CD4-positive, alpha-beta T cell treated with Interleukin-17A for 4 hours (primary cell): ENCODE results near the gene SPATS2L.

Experiments used
- DNase-seq: peaks from one replicate; pipeline ENCODE4 v3.0.0-alpha.2; 2020; ENCODE audit warnings: mixed read lengths

The SPATS2L gene

GRCh38 chr2:200379481-200380090 is 73.1 kb downstream of the SPATS2L start:
- DNase-seq = no peak

DNA sequence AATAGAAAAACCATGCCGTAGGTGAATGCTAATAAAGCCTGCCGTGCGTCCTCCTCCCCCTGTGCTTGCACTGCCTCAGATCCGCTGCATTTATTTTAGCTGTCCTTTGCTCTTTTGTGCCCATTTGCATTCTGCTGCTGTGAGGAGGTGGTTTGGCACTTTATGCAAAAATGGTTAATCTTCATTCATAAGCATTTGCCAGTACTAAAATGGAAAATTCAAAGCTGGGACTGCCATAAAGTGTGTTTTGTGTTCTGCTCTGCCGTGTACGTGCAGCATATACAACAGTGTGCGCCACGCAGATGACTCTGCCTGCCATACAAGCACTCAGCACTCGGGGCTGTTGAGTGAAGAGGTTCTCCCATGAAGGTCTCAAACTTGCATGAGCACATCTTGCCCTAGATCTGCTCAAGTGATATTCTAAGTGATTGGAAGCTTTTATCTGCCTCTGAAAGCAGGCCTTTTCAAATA is 73.6 kb downstream of the SPATS2L start:
- no peak for DNase-seq

- DNase-seq = no peak
Measured at GRCh38 chr2:200380833-200381542, 74.5 kb downstream of the SPATS2L start.

DNA sequence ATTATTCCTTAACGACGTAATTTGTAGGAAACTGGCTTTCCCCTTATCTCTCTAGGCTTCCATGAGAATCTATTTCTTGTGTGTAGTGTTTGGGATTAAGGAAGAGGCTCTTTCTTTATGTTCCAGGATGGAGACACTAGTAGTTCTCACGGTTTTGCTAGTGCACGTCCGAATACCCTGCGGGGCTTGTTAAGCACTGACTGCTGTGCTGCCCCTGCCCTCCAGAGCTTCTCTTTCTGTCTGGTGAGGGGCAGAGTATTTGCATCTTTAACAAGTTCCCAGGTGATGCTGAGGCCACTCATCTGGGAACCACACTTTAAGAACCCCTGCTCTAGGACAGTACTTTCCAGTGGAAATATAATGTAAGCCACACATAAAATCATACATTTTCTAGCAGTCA is 76.4 kb downstream of the SPATS2L start:
- DNase-seq = no peak

GRCh38 chr2:200383380-200384110 is 77.1 kb downstream of the SPATS2L start:
- DNase-seq = no peak

DNA sequence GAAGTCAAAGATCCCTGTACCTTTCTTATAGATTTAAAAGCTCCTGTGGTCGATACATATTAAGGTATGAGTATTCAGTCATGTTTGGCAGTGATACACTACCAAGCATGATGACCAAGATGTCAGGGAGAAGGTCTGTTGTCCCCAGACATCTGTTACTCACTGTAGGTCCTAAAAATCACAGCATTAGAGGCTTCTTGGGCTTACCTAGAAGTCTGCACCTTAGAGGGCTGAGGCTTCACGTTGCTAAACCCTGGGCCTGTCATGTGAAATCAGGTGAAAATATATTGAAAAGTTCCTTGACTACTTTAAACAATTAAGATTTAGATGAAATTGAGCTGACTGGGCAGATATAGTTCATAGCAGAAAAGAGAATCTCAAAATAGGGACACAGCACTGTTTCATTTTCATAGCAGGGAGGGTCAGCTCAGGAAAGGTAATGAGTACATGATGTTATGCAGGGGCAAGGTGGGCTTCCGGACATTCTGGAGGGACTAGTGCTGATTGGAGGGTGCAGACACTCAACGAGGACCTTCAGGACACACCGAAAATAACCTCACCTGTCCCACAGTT is 78.7 kb downstream of the SPATS2L start:
- no peak for DNase-seq

DNA sequence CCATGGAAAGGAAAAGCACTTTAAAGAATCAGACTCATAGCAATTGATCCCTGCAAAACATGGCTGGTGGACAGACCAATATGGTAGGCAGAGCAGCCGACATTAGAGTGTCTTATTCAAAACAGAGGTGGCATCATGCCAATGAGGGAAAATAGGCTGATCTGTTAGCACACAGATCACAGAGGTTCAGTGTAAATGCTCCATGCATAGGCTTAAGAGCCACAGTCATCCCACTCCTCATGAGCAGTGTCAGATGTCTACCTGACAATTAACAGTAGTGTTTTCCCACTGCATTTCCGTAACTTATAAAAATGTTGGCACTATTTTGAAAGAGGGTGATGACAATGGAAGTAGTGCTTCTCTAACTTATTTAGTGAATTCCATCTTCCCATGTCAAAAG is 86.7 kb downstream of the SPATS2L start:
- DNase-seq = no peak

DNA sequence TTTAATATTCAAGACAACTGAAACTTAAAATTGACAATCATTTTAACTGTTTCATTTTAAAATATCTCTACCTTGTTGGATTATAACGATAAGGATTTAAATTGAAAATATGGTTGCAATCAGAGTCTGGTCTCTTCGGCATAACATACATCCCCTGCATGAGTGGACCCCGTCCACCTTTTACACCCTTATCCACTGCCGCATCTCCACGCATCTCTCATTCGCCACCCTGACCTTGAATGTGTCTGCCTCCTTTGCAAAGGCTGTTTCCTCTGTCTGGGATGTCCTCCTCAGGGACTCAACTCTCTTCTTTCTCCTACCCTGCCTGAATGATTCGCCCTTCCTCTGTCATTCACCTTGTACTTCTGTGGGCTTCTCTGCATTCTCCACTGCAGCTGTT is 87.6 kb downstream of the SPATS2L start:
- no peak for DNase-seq

GRCh38 chr2:200396781-200397242 is 90.3 kb downstream of the SPATS2L start:
- no peak for DNase-seq

DNA sequence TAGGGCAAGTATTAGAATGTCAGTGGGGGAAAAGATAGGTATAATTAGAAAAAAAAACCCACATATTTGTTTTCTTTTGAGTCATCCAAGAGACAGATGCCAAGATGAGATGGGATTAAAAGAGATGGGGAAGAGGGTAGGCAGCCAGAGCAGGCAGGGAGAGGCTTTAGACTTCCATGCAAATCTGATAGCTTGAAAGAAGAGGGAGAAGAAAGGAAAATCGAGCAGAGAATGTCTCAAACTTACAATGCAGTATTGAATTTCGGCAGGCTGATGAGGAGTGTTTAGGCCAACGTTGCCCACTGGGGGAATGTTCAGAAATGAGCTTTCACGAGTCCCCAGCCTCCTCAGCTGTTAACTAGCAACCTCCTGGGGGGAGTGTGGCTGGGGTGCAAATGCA is 91.3 kb downstream of the SPATS2L start:
- DNase-seq = no peak

DNA sequence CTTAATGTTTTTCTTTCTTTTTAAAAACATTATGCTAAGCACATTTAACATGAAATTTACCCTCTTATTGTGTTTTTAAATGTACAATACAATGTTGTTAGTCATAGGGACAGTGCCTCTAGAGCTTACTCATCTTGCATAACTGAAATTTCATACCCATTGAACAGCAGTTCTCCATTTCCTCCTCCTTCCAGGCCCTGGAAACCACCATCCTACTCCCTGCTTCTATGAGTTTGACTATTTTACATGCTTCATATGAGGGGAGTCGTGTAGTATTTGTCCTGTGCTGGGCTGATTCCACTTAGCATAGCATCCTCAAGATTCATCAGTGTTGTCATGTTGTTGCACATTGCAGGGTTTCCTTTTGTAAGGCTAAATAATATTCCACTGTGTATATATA is 92.6 kb downstream of the SPATS2L start:
- DNase-seq = no peak

DNA sequence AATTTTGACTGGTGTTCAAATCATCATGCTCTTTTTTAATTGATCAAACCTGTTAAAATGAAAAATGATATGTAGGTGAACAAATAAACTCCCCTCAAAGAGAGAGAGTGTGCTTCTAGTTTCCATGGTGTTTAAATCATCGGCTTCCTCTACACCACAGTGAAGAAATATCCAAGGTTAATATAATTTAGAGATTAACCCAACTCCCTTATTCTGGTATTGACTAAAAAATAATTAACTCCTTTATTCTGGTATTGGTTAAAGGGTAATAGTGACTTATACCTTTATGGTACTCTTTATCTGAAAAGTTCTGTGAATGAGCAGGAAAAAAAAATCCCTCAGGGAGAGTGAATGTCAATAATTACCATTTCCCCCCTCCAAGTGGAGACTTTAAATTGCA is 93.1 kb downstream of the SPATS2L start:
- no peak for DNase-seq

- no peak for DNase-seq
Measured at GRCh38 chr2:200403814-200404213, 97.3 kb downstream of the SPATS2L start.

DNA sequence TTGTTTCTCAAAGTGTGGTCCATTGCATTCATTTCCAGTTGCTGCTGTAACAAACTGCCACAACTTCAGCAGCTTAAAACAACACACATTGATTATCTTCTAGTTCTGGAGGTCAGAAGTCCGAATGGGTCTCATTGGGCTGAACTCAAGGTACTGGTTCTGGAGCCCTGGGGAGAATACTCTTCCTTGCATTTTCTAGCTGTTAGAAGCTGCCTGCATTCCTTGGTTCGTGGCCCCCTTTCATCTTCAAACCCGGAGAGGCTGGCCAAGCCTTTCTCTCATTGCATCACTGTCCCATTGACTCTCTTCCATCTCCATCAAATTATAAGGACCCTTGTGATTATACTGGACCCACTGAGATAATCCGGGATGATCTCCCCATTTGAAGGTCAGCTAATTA is 98.1 kb downstream of the SPATS2L start:
- DNase-seq = no peak

- no peak for DNase-seq
Measured at GRCh38 chr2:200405599-200406298, 99.3 kb downstream of the SPATS2L start.

DNA sequence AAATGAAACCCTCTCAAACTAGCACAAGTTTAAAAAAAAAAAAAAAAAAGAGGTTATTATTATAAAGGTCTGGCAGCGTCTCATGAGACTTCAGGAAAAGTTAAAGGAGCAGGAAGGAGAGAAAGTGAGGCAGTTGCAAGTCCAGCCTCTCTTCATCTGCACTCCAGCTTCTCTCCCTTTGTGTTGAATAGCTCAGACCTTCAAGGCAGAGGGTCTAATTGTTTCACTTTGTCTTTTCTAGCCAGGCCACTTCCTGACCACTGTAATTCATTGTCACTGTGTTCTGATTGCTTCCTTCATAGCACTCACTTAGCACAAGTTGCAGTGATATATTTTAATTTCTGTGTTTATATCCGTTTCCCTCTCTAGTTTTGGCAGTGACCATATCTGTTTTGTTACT is 99.9 kb downstream of the SPATS2L start:
- no peak for DNase-seq

DNA sequence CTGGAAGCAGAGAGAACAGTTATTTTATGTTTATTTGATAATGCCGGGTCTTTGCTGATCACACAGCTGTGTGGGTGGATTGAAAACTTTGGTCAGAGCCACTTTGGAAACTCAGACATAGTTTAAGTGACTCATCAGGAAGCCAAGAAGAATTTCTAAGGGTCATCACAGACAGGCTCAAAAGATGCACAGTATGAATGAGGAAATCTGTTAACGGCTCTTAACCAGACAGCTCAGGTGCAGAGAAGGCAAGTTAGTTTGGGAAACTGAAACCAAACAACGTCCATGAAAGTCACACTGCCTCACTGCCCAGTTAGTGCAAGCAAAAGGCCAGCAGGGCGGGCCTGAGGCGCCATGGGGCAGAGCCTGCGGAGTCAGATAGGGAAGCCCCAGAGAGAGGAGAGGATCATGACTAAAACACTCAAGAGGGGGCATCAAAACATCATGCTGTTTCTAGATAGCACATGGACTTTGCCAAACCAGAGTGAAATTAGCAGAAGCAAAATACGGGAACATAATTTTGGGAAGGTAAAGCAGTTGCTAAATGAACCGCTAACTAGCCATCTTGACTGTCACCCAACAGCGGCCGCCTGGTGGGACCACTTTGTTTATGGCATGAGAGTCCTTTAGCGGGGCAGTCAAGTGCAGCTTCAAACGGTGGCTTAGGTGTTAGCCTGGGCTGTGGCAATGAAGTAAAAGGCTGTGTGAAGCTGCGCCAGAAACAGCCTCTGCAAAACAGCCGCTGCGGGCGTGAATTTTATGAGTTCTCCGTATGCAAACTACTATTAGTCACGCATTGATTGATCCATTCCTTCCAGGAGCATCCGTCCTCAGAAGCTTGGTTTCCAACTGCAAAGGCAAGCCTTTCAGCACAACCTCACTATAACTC is 102.2 kb downstream of the SPATS2L start:
- no peak for DNase-seq

- DNase-seq = no peak
Measured at GRCh38 chr2:200411831-200412230, 105.3 kb downstream of the SPATS2L start.

GRCh38 chr2:200414367-200414766 is 107.9 kb downstream of the SPATS2L start:
- DNase-seq = no peak

DNA sequence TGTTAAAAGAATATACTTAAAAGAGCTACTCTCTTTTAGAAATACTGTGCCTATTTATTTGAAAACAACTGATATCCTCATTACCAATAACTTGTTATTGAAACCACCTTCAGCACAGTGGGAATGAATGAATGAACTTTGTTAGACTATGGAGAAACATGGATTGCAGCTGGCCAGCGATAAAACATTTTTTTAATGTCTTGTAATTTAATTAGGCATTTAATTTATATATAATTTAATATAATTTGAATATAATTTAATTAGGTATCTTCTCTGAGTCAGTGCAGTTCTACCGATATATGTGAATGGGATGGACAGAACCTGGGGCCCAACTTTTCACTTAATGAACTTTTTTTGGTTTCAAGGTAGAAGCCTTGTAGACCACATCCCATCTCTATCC is 109.0 kb downstream of the SPATS2L start:
- DNase-seq = no peak

- DNase-seq = no peak
Measured at GRCh38 chr2:200416878-200417277, 110.4 kb downstream of the SPATS2L start.

- no peak for DNase-seq
Measured at GRCh38 chr2:200417366-200417765, 110.9 kb downstream of the SPATS2L start.
